Fibroblast of skin of right quadriceps (primary cell): ENCODE results near the gene ABHD1.
"Not testable (repeated sequence)": the region's sequence is repeated elsewhere in the genome, so short reads cannot be mapped to it uniquely, and the experiment has no call there.

Source experiments
- DNase-seq: peaks from one replicate; pipeline ENCODE4 v3.0.0-alpha.2; 2013

ABHD1 gene

DNA sequence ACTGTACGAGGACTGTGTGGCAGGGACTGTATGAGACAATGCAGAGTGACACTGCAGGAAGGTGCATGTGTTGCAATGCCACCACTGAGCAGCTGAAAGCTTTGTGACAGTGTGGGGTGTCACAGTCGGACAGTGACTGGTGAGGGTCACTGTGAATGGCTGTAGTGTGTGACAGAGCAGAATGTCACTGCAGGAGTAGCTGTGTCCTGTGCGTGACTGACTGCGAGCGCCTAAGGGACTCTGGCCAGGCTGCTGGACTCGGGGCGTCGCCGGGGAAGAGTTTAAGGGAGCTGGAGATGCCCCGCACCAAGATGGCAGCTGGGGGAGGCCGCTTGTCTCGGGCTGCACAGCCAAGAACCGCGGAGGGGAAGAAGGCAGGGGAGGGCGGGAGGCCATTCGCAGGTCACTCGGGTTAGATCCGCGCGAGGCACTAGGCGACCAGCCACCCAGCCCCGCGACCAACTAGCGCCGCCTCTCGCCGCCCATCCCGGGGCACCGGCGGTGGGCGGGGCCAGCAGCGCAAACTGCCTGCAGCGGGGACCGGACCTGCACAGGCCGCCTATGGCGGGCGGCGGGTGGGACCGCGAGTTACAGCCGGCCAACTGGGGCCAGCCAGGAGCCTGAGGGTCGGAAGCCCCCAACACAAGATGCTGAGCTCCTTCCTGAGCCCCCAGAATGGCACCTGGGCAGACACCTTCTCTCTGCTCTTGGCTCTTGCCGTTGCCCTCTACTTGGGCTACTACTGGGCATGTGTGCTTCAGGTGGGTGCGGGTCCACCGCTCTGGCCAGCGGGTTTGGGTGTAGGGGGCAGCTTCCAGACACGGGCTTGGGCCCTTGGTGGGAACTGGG is at the start of gene ABHD1:
ABHD1 (plus strand) TSS at position 514 of the 849 bp plus-strand sequence; CDS start at position 648, 134 bp downstream.
- DNase-seq = no peak

DNA sequence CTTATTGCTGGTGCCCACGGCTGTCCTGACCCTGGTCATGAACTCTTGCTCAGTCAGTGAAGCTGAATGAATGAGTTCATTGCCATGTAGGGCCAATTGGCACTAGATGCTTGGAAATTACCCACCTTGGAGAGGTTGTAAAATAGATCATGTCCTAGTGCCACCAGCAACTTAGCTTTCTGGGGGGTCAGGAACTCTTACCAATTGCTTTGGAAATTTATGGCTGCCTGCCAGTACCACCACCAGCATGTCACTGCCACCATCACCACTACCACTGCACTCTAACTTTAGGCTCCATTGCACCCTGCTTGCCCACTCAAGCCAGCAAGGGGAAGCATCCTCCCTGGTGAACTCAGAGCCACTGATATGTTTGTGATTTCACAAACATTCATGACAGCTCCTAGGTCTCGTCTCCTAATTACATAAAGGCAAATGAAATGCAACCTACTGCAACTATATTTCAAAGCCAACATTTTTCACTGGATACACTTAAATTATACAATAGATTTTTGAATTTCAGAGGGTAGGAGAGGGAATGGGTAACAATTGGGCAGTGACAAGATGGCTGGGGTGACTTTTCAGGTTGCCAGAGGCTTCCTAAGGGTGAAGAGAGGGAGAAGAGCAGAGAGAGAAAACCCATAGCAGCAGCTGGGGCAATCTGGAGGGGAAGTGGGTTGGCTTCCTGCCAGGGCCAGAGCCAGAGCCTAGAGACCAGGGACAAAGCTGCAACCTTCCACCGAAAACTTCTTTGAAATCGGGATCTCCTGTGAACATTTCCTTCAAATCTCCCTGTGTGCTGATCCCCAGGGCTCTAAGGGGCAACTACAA is 48.7 kb upstream of the ABHD1 start:
- peak; percentile 42 for DNase-seq

DNA sequence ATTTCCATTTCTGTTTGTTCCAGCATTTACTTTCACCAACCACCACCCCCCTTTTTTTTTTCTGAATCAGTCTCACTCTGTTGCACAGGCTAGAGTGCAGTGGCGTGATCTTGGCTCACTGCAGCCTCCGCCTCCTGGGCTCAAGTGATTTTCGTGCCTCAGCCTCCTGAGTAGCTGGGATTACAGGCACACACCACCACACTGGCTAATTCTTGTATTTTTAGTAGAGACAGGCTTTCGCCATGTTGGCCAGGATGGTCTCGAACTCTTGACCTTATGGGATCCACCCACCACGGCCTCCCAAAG is 48.1 kb upstream of the ABHD1 start:
- DNase-seq = not testable (repeated sequence)

DNA sequence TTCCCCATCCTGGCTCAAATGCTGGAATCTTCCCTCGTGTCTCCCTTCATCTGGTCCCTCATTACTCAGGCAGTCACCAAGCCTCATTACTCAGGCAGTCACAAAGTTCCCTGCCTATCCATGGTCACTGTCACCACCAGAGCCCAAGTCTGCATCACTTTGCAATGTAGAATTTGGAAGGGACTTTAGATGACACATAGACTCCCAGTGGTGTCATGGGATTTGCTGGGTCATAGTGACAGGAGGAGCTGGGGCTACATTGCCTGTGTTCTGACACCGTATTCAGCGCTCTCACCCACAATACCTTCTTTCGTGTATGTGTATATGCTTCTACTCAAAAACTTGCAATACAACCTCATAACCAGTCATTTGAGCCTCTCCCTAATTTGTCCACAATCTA is 47.3 kb upstream of the ABHD1 start:
- no peak for DNase-seq

GRCh38 chr2:27077231-27077630 is 46.4 kb upstream of the ABHD1 start:
- no peak for DNase-seq

DNA sequence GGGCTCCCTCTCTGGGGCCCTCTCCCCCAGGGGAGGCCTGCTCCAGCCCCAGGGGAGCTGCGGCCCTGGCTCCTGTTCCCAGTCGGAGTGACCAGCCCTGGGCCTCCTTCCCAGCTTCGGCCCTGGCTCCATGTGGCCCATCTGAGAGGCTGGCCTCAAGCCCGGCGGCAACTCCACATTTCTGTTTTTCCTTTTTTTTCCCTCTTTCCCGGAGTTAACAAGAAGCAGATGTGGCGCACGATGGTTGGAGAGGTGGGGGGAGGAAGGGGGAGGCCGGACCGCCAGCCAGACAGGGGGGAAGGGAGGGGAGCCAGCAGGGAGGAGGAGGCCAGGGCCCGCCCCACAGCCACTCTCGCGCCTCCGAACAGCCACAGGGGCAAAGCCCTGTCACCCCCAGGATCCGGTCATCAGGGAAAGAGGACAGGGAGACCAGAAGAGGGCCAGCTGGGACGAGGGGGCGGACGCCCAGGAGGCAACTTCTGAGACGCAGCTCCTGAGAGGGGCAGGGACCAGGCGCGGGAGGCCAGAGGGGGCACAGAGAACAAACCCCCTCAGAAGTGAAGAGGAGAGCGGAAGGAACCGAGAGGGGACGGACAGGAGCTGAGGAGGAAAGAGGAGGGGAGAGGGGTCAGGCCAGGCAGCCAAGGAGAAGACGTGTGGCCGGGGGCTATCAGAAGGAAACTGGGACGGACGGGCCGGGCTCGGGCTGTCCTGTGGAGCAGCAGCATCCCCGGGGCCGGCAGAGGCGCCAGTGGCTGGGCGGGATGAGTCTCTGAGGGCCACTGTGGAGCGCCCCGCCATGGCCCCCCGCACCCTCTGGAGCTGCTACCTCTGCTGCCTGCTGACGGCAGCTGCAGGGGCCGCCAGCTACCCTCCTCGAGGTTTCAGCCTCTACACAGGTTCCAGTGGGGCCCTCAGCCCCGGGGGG is 45.1 kb upstream of the ABHD1 start, which contains the start of gene EMILIN1:
EMILIN1 (plus strand) TSS at position 349 of the 928 bp plus-strand sequence; CDS start at position 800, 451 bp downstream.
- peak; percentile 97 for DNase-seq

DNA sequence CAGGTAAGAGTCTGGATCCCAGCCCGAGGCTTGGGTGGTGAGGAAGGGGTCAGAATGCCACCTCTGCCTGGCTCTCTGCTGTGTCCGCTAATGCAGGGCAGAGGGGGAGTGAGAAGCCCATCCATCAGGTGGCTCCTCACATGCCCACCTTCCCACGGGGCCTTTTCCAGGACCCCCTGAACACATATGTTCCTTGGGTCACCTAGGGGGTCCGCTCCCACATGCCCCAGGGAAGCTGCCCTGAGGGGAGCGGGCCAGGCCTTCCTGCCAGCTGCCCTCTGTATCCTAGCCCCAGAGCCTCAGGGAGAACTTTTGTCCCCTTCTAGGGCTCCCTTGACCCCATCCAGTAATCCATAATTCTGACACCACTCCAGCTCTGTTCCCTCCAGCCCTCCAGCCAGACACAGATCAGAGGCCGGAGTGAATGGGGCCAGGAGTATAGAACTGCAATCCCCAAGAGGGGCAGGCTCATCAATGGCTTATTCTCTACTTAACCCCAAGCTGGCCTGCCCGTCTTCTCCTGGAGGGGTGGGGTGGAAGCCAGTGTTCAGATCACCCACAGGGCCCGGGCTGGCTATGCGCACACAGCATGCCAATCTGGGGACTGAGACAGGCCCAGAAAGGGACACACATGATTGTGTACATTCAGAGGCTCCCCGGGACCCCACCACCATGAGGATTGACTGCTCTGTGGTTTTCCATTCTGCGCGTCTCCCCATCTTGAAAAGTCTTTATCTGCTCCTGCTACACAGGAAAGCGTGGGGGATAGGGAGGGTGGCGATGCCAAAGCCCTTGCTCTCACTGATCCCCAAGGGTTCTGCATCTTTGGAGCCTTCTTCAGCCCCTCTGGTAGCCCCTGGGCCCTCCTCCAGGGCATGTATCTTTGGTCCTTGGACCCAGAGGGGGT is 44.1 kb upstream of the ABHD1 start:
- no peak for DNase-seq

DNA sequence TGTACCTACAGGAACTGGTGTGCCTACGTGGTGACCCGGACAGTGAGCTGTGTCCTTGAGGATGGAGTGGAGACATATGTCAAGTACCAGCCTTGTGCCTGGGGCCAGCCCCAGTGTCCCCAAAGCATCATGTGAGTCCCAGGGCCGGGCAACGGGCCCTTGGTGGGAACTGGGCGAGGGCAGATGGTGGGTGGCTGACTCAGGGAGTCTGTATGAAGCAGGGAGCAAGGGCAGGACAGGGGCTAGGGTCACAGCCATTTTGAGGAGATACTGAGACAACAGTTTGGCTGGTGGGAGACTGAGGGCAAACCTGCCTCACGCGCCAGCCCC is 43.5 kb upstream of the ABHD1 start:
- DNase-seq = no peak

GRCh38 chr2:27080603-27080936 is 43.0 kb upstream of the ABHD1 start:
- DNase-seq = no peak

DNA sequence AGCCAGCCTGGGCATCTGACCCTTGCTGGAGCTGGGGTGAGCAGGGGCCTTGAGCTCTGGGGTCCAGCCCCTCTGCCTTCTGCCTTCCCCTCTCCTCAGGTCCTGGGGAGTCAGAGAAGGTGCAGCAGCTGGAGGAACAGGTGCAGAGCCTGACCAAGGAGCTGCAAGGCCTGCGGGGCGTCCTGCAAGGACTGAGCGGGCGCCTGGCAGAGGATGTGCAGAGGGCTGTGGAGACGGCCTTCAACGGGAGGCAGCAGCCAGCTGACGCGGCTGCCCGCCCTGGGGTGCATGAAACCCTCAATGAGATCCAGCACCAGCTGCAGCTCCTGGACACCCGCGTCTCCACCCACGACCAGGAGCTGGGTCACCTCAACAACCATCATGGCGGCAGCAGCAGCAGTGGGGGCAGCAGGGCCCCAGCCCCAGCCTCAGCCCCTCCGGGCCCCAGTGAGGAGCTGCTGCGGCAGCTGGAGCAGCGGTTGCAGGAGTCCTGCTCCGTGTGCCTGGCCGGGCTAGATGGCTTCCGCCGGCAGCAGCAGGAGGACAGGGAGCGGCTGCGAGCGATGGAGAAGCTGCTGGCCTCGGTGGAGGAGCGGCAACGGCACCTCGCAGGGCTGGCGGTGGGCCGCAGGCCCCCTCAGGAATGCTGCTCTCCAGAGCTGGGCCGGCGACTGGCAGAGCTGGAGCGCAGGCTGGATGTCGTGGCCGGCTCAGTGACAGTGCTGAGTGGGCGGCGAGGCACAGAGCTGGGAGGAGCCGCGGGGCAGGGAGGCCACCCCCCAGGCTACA is 41.4 kb upstream of the ABHD1 start:
- DNase-seq = no peak

GRCh38 chr2:27082773-27083409 is 40.7 kb upstream of the ABHD1 start:
- no peak for DNase-seq

GRCh38 chr2:27083410-27084296 is 40.0 kb upstream of the ABHD1 start:
- no peak for DNase-seq

- no peak for DNase-seq
Observed at GRCh38 chr2:27084297-27085061, 39.1 kb upstream of the ABHD1 start.

DNA sequence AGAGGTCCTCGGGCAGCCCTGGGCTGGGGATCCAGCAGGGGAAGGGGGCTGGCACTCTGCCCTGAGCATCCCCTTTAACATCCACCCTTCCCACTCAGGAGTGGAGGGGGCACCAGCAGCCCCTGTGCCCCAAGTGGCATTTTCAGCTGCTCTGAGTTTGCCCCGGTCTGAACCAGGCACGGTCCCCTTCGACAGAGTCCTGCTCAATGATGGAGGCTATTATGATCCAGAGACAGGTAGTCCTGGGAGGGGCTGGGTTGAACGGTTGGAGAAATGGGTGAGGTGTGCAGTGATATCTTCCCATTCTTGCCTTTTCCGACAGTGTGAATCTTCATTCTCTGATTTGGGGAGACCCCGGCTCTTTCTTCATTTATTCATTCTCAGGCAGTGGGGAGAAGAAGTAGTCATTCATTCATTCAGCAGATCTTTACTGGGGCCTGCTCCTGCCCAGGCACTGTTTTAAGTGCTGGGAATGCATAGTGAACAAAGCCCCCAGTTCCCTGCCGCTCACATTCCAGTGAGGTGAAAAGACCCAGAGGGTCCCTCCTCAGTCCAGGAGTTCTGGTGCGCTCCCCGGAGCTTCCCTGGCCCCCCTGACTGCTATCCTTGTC is 38.4 kb upstream of the ABHD1 start:
- DNase-seq = no peak

- peak; percentile 57 for DNase-seq
Observed at GRCh38 chr2:27085673-27086089, 37.9 kb upstream of the ABHD1 start.

DNA sequence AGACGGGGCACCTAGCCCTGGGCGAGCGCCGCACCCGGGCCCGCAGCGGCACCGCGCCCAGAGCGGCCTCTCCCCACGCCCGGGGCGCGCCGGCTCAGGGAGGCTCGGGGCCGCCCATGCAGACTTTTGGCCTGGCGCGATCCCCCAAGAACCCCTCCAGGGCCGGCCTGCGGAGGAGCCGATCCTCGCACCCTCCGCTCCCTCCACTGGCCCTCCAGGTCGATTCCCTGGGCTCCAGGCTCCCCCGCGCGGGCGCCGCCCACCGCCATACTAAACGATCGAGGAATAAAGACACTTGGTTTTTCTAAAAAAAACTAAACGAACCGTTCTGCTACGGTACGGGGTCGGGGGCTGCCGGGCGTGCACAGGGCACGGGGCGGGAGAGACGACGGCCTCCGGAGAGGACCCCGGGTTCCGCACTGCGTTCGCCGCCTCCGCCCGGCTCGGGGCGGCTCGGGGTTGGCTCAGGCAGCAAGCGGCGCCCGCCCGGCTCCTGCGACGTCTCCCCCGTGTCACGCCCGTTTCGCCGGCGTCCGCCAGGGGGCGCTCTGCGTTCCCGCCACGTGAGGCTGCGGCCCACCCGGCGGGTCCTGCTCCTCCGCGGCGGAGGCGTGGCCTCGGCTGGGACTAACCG is 37.4 kb upstream of the ABHD1 start:
- peak; percentile 91 for DNase-seq

- no peak for DNase-seq
Observed at GRCh38 chr2:27086724-27087593, 36.7 kb upstream of the ABHD1 start, which contains the start of gene KHK. Gene KHK, plus strand, starts transcription at chr2:27086772. Its CDS starts 488 bp downstream, at chr2:27087260.
